Endodermal cell (in vitro differentiated cells): Measurements from ENCODE around the gene MRNIP. TPM values are rescaled to one million over a fixed set of nuclear protein-coding genes. Genes with fewer than 3 reads are reported as not detected.

Experiments used
- DNase-seq: peaks from one replicate; pipeline ENCODE4 v3.0.0-alpha.2; 2017
- H3K27ac ChIP-seq: 2 replicates; pipeline ENCODE4 v1.5.1; 2013; ENCODE audit warnings: mild to moderate bottlenecking, low read depth, low read length, moderate library complexity
- H3K27me3 ChIP-seq: 2 replicates; pipeline ENCODE4 v1.6.1; 2013; ENCODE audit warnings: mild to moderate bottlenecking, low read length, moderate library complexity; ENCODE audit not compliant: insufficient read depth, control insufficient read depth, poor library complexity, severe bottlenecking
- H3K36me3 ChIP-seq: 2 replicates; pipeline ENCODE4 v1.7.0; 2013; ENCODE audit warnings: mild to moderate bottlenecking, low read length, moderate library complexity; ENCODE audit not compliant: control insufficient read depth, insufficient read depth
- H3K4me1 ChIP-seq: one replicate; pipeline ENCODE4 v1.7.0; 2013; ENCODE audit warnings: low read length; ENCODE audit not compliant: control insufficient read depth, insufficient read depth
- H3K4me3 ChIP-seq: 2 replicates; pipeline ENCODE4 v1.5.1; 2013; ENCODE audit warnings: mild to moderate bottlenecking, low read length, moderate library complexity
- H3K9ac ChIP-seq: 2 replicates; pipeline ENCODE4 v1.6.1; 2013; ENCODE audit warnings: mild to moderate bottlenecking, low read length, moderate library complexity; ENCODE audit not compliant: poor library complexity, severe bottlenecking; ENCODE audit errors: extremely low read depth
- H3K9me3 ChIP-seq: 2 replicates; pipeline ENCODE4 v1.6.1; 2013; ENCODE audit warnings: mild to moderate bottlenecking, low read length, moderate library complexity; ENCODE audit not compliant: control insufficient read depth
- H3K27ac Mint-ChIP-seq: 2 replicates; pipeline ENCODE4 v1.8.0; 2020; ENCODE audit warnings: mixed read lengths
- H3K27me3 Mint-ChIP-seq: 2 replicates; pipeline ENCODE4 v1.8.0; 2021; ENCODE audit warnings: mild to moderate bottlenecking, mixed read lengths; ENCODE audit not compliant: insufficient read depth
- H3K36me3 Mint-ChIP-seq: 2 replicates; pipeline ENCODE4 v1.8.0; 2020; ENCODE audit warnings: low read depth, mixed read lengths
- H3K4me1 Mint-ChIP-seq: 2 replicates; pipeline ENCODE4 v1.8.0; 2020; ENCODE audit warnings: mixed read lengths
- H3K4me3 Mint-ChIP-seq: 2 replicates; pipeline ENCODE4 v1.8.0; 2020; ENCODE audit warnings: mild to moderate bottlenecking, moderate library complexity, mixed read lengths
- H3K9me3 Mint-ChIP-seq: 2 replicates; pipeline ENCODE4 v1.8.0; 2020; ENCODE audit warnings: mild to moderate bottlenecking, mixed read lengths
- whole genome bisulfite sequencing, 2 experiments: methylation state at CpG; one replicate each; pipeline versions ENCODE4 v1.1.5 to v1.1.7; 2013; ENCODE audit warnings: missing lambda C conversion rate in 2 of 2, mixed read lengths in 1 of 2; ENCODE audit not compliant: insufficient coverage in 1 of 2, insufficient read length in 1 of 2; 5-methylcytosine and 5-hydroxymethylcytosine counted together
- microRNA-seq: library from miRNA; unstranded; fragments of <30 nt; microRNA quantifications from one replicate; pipeline ENCODE4 v1.2.0, GENCODE V29; 2020; ENCODE audit warnings: borderline microRNAs expressed
- total RNA-seq, 2 donors: library from RNA; stranded (reverse); fragmentation: NEBNext Ultra II Directional in 1 of 2; extraction: Animal tissue kit (Norgen Biotek cat#: 25700) in 1 of 2; gene quantifications; 2 replicates in 1 of 2; 3 replicates in 1 of 2; pipeline ENCODE4 v1.2.1, GENCODE V29; 2021
- TF ChIP-seq, protein P1 (sequence below): fragments of 200-600 bp; sonication (generic); conservative IDR thresholded peaks from 2 replicates; pipeline ENCODE4 v1.5.0; 2021; ENCODE audit warnings: antibody characterized with exemption, mild to moderate bottlenecking

The MRNIP gene
- total RNA-seq, 2 donors from 2014 or later: 45.8 to 55.3 TPM

- DNase-seq: no peak
- no peak overlapping the region for H3K4me3 ChIP-seq
- TF ChIP-seq, protein P1, sequence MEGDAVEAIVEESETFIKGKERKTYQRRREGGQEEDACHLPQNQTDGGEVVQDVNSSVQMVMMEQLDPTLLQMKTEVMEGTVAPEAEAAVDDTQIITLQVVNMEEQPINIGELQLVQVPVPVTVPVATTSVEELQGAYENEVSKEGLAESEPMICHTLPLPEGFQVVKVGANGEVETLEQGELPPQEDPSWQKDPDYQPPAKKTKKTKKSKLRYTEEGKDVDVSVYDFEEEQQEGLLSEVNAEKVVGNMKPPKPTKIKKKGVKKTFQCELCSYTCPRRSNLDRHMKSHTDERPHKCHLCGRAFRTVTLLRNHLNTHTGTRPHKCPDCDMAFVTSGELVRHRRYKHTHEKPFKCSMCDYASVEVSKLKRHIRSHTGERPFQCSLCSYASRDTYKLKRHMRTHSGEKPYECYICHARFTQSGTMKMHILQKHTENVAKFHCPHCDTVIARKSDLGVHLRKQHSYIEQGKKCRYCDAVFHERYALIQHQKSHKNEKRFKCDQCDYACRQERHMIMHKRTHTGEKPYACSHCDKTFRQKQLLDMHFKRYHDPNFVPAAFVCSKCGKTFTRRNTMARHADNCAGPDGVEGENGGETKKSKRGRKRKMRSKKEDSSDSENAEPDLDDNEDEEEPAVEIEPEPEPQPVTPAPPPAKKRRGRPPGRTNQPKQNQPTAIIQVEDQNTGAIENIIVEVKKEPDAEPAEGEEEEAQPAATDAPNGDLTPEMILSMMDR: no peak
- no peaks in the 10 kb centered on the region for H3K9me3 ChIP-seq
- no peaks in the 10 kb centered on the region for H3K36me3 ChIP-seq
- Mint-ChIP-seq H3K36me3 (peaks cover 2% of the 10 kb centered on the region), H3K27ac (no peak overlapping the region), H3K4me1 (no peaks in the 10 kb centered on the region), H3K4me3 (no peak overlapping the region), H3K9me3 (peaks cover 4% of the 10 kb centered on the region), H3K27me3 (no peaks in the 10 kb centered on the region)
- H3K27ac ChIP-seq: no peak overlapping the region
- H3K9ac ChIP-seq: no peak overlapping the region
- 95% methylated on average over 7 of the region's 7 CpGs for WGBS, 2 experiments
- no peaks in the 10 kb centered on the region for H3K27me3 ChIP-seq
- H3K4me1 ChIP-seq: no peaks in the 10 kb centered on the region
Observed at GRCh38 chr5:179788193-179788854, 70.3 kb downstream of the MRNIP start.

Small RNAs within 50 kb of the gene (microRNA-seq; reads per million reads assigned to microRNA genes)
- 0.74 reads per million for gene MIR1229

Other genes with a start within 250 kb of the MRNIP start
- 100 to 1,000 TPM; 801 to 885 TPM for gene HNRNPH1, start 235.1 kb downstream of the MRNIP start, total RNA-seq
- gene CBY3, start 177.8 kb downstream of the MRNIP start, total RNA-seq: not detected
- gene CANX, start 159.8 kb downstream of the MRNIP start, total RNA-seq: 100 to 1,000 TPM; 389 to 615 TPM
- 10 to 100 TPM; 38.9 to 41.4 TPM for gene MAML1, start 126.0 kb downstream of the MRNIP start, total RNA-seq
- 1 to 10 TPM; 5.7 to 6.3 TPM for gene LTC4S, start 64.8 kb downstream of the MRNIP start, total RNA-seq
- gene MGAT4B, start 52.0 kb downstream of the MRNIP start, total RNA-seq: 100 to 1,000 TPM; 165 to 177 TPM
- gene SQSTM1, start 37.9 kb downstream of the MRNIP start, total RNA-seq: 100 to 1,000 TPM; 134 to 172 TPM
- gene TBC1D9B, start 49.1 kb upstream of the MRNIP start, total RNA-seq: 100 to 1,000 TPM; 118 to 127 TPM
- 10 to 100 TPM; 64.7 to 74.4 TPM for gene RNF130, start 212.9 kb upstream of the MRNIP start, total RNA-seq